Keratinocyte (primary cell): Measurements from ENCODE around the gene CGB5.
"Not testable (repeated sequence)": the region's sequence is repeated elsewhere in the genome, so short reads cannot be mapped to it uniquely, and the experiment has no call there.

ENCODE experiments used
- EZH2 ChIP-seq: IDR thresholded peaks from one replicate; pipeline ENCODE4 v1.6.1; 2012; ENCODE audit warnings: inconsistent platforms, mild to moderate bottlenecking, low read length, moderate library complexity
- TF ChIP-seq, protein P1 (sequence below), 3 experiments: IDR thresholded peaks in 1 of 3; conservative IDR thresholded peaks in 1 of 3; optimal IDR thresholded peaks in 1 of 3; 2 replicates in 2 of 3; 3 replicates in 1 of 3; pipeline versions ENCODE3 to v1.5.1; 2011; ENCODE audit warnings: low read length in 3 of 3, mild to moderate bottlenecking in 3 of 3, moderate library complexity in 2 of 3, control low read depth in 1 of 3, inconsistent platforms in 1 of 3; ENCODE audit not compliant: insufficient read depth in 2 of 3; ENCODE audit errors: extremely low read depth in 1 of 3

DNA sequence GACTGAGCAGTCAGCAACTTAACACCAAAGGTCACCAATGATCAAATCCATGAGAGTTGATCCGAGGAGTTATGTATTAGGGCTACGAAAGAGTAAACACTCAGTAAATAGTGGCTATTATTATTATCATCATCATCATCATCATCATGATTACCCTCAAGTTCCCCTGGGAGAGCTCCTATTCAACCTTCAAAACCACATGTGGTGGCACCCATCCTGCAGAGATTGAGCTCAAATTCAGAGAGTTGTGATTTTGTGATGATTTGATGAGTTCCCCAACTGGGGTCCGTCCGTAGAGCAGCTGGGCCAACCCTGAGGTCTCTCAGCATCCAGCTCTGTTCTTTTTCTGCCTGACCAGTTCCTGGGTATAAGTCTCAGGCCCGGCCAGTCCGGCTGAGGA lies 18.6 kb upstream of the CGB5 start:
- TF ChIP-seq, protein P1, sequence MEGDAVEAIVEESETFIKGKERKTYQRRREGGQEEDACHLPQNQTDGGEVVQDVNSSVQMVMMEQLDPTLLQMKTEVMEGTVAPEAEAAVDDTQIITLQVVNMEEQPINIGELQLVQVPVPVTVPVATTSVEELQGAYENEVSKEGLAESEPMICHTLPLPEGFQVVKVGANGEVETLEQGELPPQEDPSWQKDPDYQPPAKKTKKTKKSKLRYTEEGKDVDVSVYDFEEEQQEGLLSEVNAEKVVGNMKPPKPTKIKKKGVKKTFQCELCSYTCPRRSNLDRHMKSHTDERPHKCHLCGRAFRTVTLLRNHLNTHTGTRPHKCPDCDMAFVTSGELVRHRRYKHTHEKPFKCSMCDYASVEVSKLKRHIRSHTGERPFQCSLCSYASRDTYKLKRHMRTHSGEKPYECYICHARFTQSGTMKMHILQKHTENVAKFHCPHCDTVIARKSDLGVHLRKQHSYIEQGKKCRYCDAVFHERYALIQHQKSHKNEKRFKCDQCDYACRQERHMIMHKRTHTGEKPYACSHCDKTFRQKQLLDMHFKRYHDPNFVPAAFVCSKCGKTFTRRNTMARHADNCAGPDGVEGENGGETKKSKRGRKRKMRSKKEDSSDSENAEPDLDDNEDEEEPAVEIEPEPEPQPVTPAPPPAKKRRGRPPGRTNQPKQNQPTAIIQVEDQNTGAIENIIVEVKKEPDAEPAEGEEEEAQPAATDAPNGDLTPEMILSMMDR (optimal IDR thresholded peaks at IDR 0.05 in 1 of 3, IDR thresholded peaks at IDR 0.05 in 1 of 3, conservative IDR thresholded peaks at IDR 0.05 in 1 of 3; ENCODE audit: extremely low read depth in 1 of 3, insufficient read depth in 2 of 3, low read length in 3 of 3) = not testable (repeated sequence)
- not testable (repeated sequence) for TF ChIP-seq EZH2
